GM12878 (cell line): Measurements from ENCODE around the gene GGT6. TPM values are rescaled to one million over a fixed set of nuclear protein-coding genes. Genes with fewer than 3 reads are reported as not detected.

Experiments used
- ATAC-seq: fragments of 200-7000 bp; cut with Tn5 transposase; 3 replicates; pipeline ENCODE4 v1.9.1; 2020; ENCODE audit warnings: mild to moderate bottlenecking, moderate library complexity
- BruUV-seq: library from RNA; stranded (reverse); fragments of 400-500 nt; replicated peaks from 2 replicates; lab custom pipeline; 2021; lab: Mats Ljungman, UMichigan
- CTCF ChIA-PET: fragments of 300-600 bp; sonication (Branson Sonifier 250); formaldehyde crosslinking; extraction: SDS; loops from one replicate; lab custom pipeline; 2021; ENCODE audit warnings: inconsistent platforms; lab: Yijun Ruan, JAX
- POLR2A ChIA-PET: fragments of 350-600 bp; formaldehyde crosslinking; extraction: SDS; loops from one replicate; lab custom pipeline; 2021; ENCODE audit warnings: inconsistent platforms; lab: Charles Lee
- RAD21 ChIA-PET: fragments of 300-600 bp; sonication (Branson Sonifier 250); formaldehyde crosslinking; loops from one replicate; lab custom pipeline; 2023; ENCODE audit warnings: antibody characterized with exemption; ENCODE audit not compliant: unreplicated experiment; lab: Charles Lee
- SMC1A ChIA-PET: fragments of 300-600 bp; sonication (Branson Sonifier 250); formaldehyde crosslinking; loops from one replicate; lab custom pipeline; 2023; ENCODE audit not compliant: unreplicated experiment, uncharacterized antibody; lab: Charles Lee
- DNase-seq: peaks from one replicate; pipeline ENCODE4 v3.0.0-alpha.2; 2011; ENCODE audit warnings: low read depth, low spot score
- FAIRE-seq: peaks from 3 replicates; lab custom pipeline; 2011; peaks lifted over from hg19 to GRCh38; lab: Jason Lieb, UNC
- H2AFZ ChIP-seq: 2 replicates; pipeline ENCODE4 v1.6.0; 2011; ENCODE audit warnings: low read depth, low read length, control low read depth; ENCODE audit not compliant: control insufficient read depth
- H3K27ac ChIP-seq: 2 replicates; pipeline ENCODE4 v1.5.1; 2011; ENCODE audit warnings: control low read depth; ENCODE audit not compliant: control insufficient read depth, insufficient read depth
- H3K27me3 ChIP-seq, 2 experiments: replicated peaks in 1 of 2; 2 replicates each; pipeline versions ENCODE4 v1.6.0 to v1.6.1; 2011; ENCODE audit warnings: low read length in 1 of 2; ENCODE audit not compliant: control insufficient read depth in 2 of 2, insufficient read depth in 2 of 2
- H3K36me3 ChIP-seq, 2 experiments: 2 replicates each; pipeline ENCODE4 v1.5.1; 2011; ENCODE audit warnings: low read length in 1 of 2; ENCODE audit not compliant: control insufficient read depth in 2 of 2, insufficient read depth in 2 of 2
- H3K4me1 ChIP-seq: 2 replicates; pipeline ENCODE4 v1.6.1; 2011; ENCODE audit warnings: mild to moderate bottlenecking, low read length, moderate library complexity, mixed read lengths; ENCODE audit not compliant: control insufficient read depth, insufficient read depth
- H3K4me2 ChIP-seq: 2 replicates; pipeline ENCODE4 v1.6.0; 2011; ENCODE audit warnings: control low read depth; ENCODE audit not compliant: control insufficient read depth, insufficient read depth
- H3K4me3 ChIP-seq: fragments of 200-600 bp; sonication (generic); 2 replicates; pipeline ENCODE4 v1.5.1; 2016
- H3K79me2 ChIP-seq: 2 replicates; pipeline ENCODE4 v1.6.0; 2011; ENCODE audit warnings: low read length; ENCODE audit not compliant: control insufficient read depth, insufficient read depth
- H3K9ac ChIP-seq: 2 replicates; pipeline ENCODE4 v1.8.0; 2011; ENCODE audit warnings: low read length, control low read depth, mixed read lengths; ENCODE audit not compliant: control insufficient read depth, insufficient read depth
- H3K9me3 ChIP-seq: replicated peaks from 3 replicates; pipeline ENCODE4 v1.5.1; 2011; ENCODE audit warnings: mild to moderate bottlenecking, low read length; ENCODE audit not compliant: control insufficient read depth, insufficient read depth
- H4K20me1 ChIP-seq: 2 replicates; pipeline ENCODE4 v1.6.0; 2011; ENCODE audit not compliant: control insufficient read depth, insufficient read depth
- JUNB ChIP-seq: IDR thresholded peaks from 2 replicates; pipeline ENCODE4 v1.6.1; 2016; ENCODE audit warnings: antibody characterized with exemption, mild to moderate bottlenecking
- MXI1 ChIP-seq: fragments of 150-350 bp; IDR thresholded peaks from 2 replicates; pipeline ENCODE4 v1.6.1; 2011; ENCODE audit warnings: low read depth, mild to moderate bottlenecking, inconsistent platforms, low read length, improper control_type of control experiment
- POLR2A ChIP-seq: IDR thresholded peaks from 2 replicates; pipeline ENCODE4 v1.6.1; 2011; ENCODE audit warnings: low read depth, mild to moderate bottlenecking, low read length
- POU2F2 ChIP-seq: IDR thresholded peaks from 3 replicates; pipeline ENCODE4 v1.6.1; 2011; ENCODE audit warnings: low read depth, mild to moderate bottlenecking, low read length, borderline replicate concordance
- SMAD5 ChIP-seq: IDR thresholded peaks from 2 replicates; pipeline ENCODE4 v1.6.1; 2016; ENCODE audit warnings: antibody characterized with exemption, low read depth
- ZSCAN29 ChIP-seq: fragments of 450-650 bp; IDR thresholded peaks from 2 replicates; pipeline ENCODE4 v1.6.1; 2017; ENCODE audit warnings: mild to moderate bottlenecking, moderate library complexity
- WGBS: methylation state at CpG from one replicate; pipeline ENCODE4 v1.1.6; 2016; ENCODE audit warnings: low lambda C conversion rate; ENCODE audit not compliant: insufficient replicate concordance, insufficient coverage; ENCODE audit errors: missing lambda C conversion rate; 5-methylcytosine and 5-hydroxymethylcytosine counted together
- in situ Hi-C: fragments of 300-500 bp; cut with MboI; formaldehyde crosslinking; loops from 9 replicates; pipeline ENCODE4 v1.14.3; 2018; ENCODE audit warnings: mixed read lengths
- intact Hi-C: fragments of 100-400 bp; cut with micrococcal nuclease; formaldehyde crosslinking; loops from one replicate; pipeline ENCODE4 v1.14.2; 2022; ENCODE audit not compliant: unreplicated experiment
- polyA plus RNA-seq, 11 experiments: library from polyadenylated mRNA; depleted of rRNA in 4 of 11; unstranded in 6 of 11; stranded (reverse) in 5 of 11; fragments of >200 nt; fragmentation: Nextera tagmentation in 4 of 11; fragmentation: Illumina TruSeq in 1 of 11; extraction: Ambion mirVana in 4 of 11; extraction: Trizol in 1 of 11; gene quantifications; 1 replicate in 1 of 11; 2 replicates in 10 of 11; pipeline versions ENCODE4 v1.2.1 to v1.2.3, GENCODE V29; 2011 to 2016; ENCODE audit warnings: inconsistent platforms in 2 of 11, missing spikeins in 2 of 11, low read depth in 1 of 11
- total RNA-seq, 4 experiments: library from RNA; depleted of rRNA in 3 of 4; stranded (reverse); fragments of >200 nt in 3 of 4; fragmentation: Illumina TruSeq in 1 of 4; extraction: Trizol in 1 of 4; gene quantifications; 2 replicates each; pipeline versions ENCODE4 v1.2.1 to v1.2.3, GENCODE V29; 2013 to 2021

The GGT6 gene
- total and polyA plus RNA-seq, 10 of the 15 experiments (the other 5 are each of a cell fraction or from before 2014, with no cell fraction given) = 0.01 to 0.26 (median 0.13) TPM; not detected in 5

- intact Hi-C loops (no loop called here), in situ Hi-C loops (no loop called here)
- ATAC-seq = no peak
- no peaks in the 10 kb centered on the region; a peak in 3 of 4 replicates for H3K27me3 ChIP-seq
- no peak overlapping the region for H3K27ac ChIP-seq
- no peaks in the 10 kb centered on the region for H4K20me1 ChIP-seq
- H3K36me3 ChIP-seq = no peaks in the 10 kb centered on the region
- H3K4me1 ChIP-seq = no peaks in the 10 kb centered on the region
- RAD21 ChIA-PET = no interaction called here
- POLR2A ChIA-PET = no interaction called here
- BruUV-seq = no TSS peak
- TF ChIP-seq SMAD5 (no peak), ZSCAN29 (no peak), JUNB (no peak), POLR2A (no peak)
- no peak for FAIRE-seq
- H3K4me2 ChIP-seq = no peak overlapping the region
- no peak for DNase-seq
- no peak overlapping the region for H3K4me3 ChIP-seq
- WGBS = 37% methylated on average over 25 of the region's 25 CpGs
- no peak overlapping the region for H3K9ac ChIP-seq
- CTCF ChIA-PET = interaction anchor here (0.7 to 3.2 kb wide), 4 partner anchors 27 to 69 kb away, joined by 3 to 10 read pairs (median 3); no protein-coding TSS in a partner anchor
- H2AFZ ChIP-seq = no peak overlapping the region
- H3K9me3 ChIP-seq = no peaks in the 10 kb centered on the region
- SMC1A ChIA-PET = no interaction called here
- H3K79me2 ChIP-seq = no peaks in the 10 kb centered on the region
These were observed 39.3 kb upstream of the GGT6 start for GRCh38 chr17:4599505-4600281.

GRCh38 chr17:4598776-4599504 is 38.6 kb upstream of the GGT6 start:
- no peak overlapping the region for H3K4me2 ChIP-seq
- H3K4me3 ChIP-seq = no peak overlapping the region
- DNase-seq (no peak), ATAC-seq (no peak), FAIRE-seq (no peak)
- SMC1A ChIA-PET = interaction anchor here (1.4 kb wide), 1 partner anchor 32 kb away, joined by 3 read pairs; no protein-coding TSS in a partner anchor
- no peaks in the 10 kb centered on the region for H3K79me2 ChIP-seq
- no peaks in the 10 kb centered on the region for H3K36me3 ChIP-seq
- CTCF ChIA-PET = interaction anchor here (0.5 to 3.2 kb wide), 3 partner anchors 28 to 266 kb away, joined by 3 to 10 read pairs (median 3); no protein-coding TSS in a partner anchor
- intact Hi-C loops = no loop called here
- no peak overlapping the region for H3K27ac ChIP-seq
- no peak overlapping the region for H3K9ac ChIP-seq
- H2AFZ ChIP-seq = no peak overlapping the region
- no TSS peak for BruUV-seq
- no peaks in the 10 kb centered on the region for H4K20me1 ChIP-seq
- no peaks in the 10 kb centered on the region for H3K4me1 ChIP-seq
- no peaks in the 10 kb centered on the region; a peak in 3 of 4 replicates for H3K27me3 ChIP-seq
- no peak for TF ChIP-seq POU2F2
- no peak for TF ChIP-seq MXI1
- POLR2A ChIA-PET = no interaction called here
- in situ Hi-C loops = no loop called here
- RAD21 ChIA-PET = no interaction called here
- H3K9me3 ChIP-seq = no peaks in the 10 kb centered on the region
- WGBS = 39% methylated on average over 18 of the region's 20 CpGs
